Measurements from ENCODE around the gene DSCAML1. TPM values are rescaled to one million over a fixed set of nuclear protein-coding genes. Genes with fewer than 3 reads are reported as not detected.

Gene DSCAML1
- total RNA-seq, 1 donor from 2014 or later: 2.5 TPM

DNA sequence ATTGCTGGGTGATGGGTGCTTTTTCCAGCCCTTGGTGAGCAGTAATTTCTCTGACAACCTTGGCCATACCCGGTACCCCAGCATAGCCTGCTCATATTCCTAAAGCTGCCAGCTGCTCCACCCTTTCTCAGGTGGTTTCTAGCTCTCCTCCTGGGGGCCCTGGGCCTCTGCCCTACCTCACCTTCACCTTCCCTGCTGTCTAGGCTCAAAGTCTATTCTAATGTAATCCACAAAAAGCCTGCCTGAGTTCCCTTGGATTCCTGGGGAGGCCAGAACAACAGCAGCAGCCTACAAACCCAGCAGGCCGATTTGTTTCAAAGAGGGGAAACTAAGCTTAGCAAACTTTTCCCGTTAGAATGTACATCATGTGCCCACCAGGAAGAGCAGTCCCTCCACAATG, 117.6 kb downstream of the DSCAML1 start:
- peaks cover 32% of the 10 kb centered on the region for H3K27me3 Mint-ChIP-seq (ENCODE audit: low read depth)
- H3K9me3 Mint-ChIP-seq: no peaks in the 10 kb centered on the region
- H3K4me3 Mint-ChIP-seq: no peak overlapping the region
- peaks cover 4% of the 10 kb centered on the region for H3K4me1 Mint-ChIP-seq
- DNase-seq (ENCODE audit: low spot score in 2 of 2, unreplicated experiment in 2 of 2): no peak
- H3K36me3 Mint-ChIP-seq: no peaks in the 10 kb centered on the region
- TF ChIP-seq, protein P1, sequence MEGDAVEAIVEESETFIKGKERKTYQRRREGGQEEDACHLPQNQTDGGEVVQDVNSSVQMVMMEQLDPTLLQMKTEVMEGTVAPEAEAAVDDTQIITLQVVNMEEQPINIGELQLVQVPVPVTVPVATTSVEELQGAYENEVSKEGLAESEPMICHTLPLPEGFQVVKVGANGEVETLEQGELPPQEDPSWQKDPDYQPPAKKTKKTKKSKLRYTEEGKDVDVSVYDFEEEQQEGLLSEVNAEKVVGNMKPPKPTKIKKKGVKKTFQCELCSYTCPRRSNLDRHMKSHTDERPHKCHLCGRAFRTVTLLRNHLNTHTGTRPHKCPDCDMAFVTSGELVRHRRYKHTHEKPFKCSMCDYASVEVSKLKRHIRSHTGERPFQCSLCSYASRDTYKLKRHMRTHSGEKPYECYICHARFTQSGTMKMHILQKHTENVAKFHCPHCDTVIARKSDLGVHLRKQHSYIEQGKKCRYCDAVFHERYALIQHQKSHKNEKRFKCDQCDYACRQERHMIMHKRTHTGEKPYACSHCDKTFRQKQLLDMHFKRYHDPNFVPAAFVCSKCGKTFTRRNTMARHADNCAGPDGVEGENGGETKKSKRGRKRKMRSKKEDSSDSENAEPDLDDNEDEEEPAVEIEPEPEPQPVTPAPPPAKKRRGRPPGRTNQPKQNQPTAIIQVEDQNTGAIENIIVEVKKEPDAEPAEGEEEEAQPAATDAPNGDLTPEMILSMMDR (IDR thresholded peaks at IDR 0.05; ENCODE audit: unreplicated experiment): no peak
- H3K27ac Mint-ChIP-seq: no peak overlapping the region

DNA sequence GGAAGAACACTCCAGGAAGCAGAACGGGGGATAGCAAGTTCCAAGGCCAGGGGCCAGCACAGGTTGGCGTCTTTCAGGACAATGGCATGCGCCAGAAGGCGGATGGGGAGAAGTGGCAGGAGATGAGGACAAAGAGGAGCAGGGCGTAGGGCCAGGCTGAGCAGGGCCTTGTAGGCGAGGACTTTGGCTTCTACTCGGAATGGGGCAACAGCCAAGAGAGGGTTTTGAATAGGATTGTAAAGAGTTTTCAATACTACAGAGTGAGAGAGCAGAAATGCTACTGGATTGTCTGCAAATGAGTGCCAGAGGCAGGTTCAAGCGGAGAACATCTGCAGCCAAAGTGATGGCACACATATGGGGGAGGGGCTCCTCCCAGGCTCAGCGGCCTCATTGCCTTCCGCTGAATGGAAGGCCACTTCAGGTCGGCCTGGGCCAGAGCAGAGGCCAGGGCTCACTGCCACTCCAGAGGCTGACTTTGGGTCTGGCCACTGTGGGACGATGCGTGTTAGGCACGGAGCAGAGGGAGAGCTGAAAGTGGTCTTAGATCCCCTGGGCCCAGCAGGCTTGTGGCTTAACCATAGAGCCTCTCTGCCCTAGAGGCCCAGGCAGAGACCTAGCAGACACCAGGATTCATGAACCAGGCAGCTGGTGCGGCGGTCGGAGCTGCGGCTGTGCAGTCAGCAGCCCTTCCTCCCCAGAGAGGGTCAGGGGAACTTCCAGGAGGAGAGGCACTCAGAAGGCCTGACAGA, 118.2 kb downstream of the DSCAML1 start:
- H3K9me3 Mint-ChIP-seq: no peaks in the 10 kb centered on the region
- no peak overlapping the region for H3K4me3 Mint-ChIP-seq
- no peaks in the 10 kb centered on the region for H3K36me3 Mint-ChIP-seq
- DNase-seq (ENCODE audit: low spot score in 2 of 2, unreplicated experiment in 2 of 2): no peak
- H3K27ac Mint-ChIP-seq: no peak overlapping the region
- peaks cover 36% of the 10 kb centered on the region for H3K27me3 Mint-ChIP-seq (ENCODE audit: low read depth)
- peaks cover 2% of the 10 kb centered on the region for H3K4me1 Mint-ChIP-seq
- TF ChIP-seq, protein P1 (IDR thresholded peaks at IDR 0.05; ENCODE audit: unreplicated experiment): no peak

DNA sequence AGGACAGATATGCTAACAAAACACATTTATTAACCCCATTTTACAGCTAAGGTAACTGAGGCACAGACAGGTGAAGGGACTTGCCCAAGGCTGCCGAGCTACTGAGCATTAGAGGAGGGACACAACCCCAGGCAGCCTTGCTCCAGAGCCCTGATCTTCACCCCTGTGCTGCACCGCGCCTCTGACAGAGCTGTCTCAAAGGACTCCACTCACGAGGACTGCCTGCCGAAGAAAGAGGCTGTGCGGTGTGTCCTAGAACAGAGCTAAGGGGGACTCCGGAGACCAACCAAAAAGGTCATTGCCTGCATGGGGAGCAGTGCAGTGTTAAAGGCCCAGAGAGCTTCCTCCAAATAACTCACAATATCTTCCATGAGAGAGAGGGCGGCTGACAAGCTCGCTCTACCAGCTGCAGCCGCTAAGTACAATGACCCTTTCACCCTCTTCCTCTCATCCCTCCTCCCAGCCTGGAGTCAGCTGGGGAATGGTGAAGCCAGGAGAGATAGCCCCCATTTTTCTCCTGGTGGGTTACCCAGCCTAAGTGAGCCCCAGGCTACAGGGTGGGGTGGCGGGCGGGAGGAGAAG, 119.2 kb downstream of the DSCAML1 start:
- no peaks in the 10 kb centered on the region for H3K36me3 Mint-ChIP-seq
- DNase-seq (ENCODE audit: low spot score in 2 of 2, unreplicated experiment in 2 of 2): no peak
- peaks cover 2% of the 10 kb centered on the region for H3K4me1 Mint-ChIP-seq
- peaks cover 44% of the 10 kb centered on the region for H3K27me3 Mint-ChIP-seq (ENCODE audit: low read depth)
- H3K9me3 Mint-ChIP-seq: no peaks in the 10 kb centered on the region
- no peak overlapping the region for H3K4me3 Mint-ChIP-seq
- no peak overlapping the region for H3K27ac Mint-ChIP-seq
- TF ChIP-seq, protein P1 (IDR thresholded peaks at IDR 0.05; ENCODE audit: unreplicated experiment): no peak

DNA sequence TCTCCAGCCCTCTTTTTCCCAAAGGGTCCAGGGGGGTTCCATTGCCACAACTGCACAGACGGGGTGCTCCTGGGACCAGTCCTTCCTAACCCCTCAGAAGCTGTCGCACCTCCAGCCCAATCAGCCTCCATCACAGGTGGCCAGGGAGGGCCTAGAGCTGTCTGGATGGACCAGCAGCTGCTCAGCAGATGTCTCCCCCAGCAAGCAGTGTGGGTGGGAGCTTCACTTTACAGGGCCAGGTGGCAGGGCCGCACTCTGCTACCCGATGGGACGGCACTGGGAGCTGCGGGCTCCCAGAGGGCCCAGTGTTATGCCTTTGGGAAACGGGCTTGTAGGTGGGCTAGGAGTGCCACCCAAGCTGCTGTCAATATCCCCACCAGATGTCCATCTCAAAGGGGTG, 120.5 kb downstream of the DSCAML1 start:
- no peak for DNase-seq (ENCODE audit: low spot score in 2 of 2, unreplicated experiment in 2 of 2)
- Mint-ChIP-seq H3K4me1 (peaks cover 2% of the 10 kb centered on the region), H3K36me3 (no peaks in the 10 kb centered on the region), H3K27me3 (ENCODE audit: low read depth) (peaks cover 40% of the 10 kb centered on the region), H3K27ac (no peak overlapping the region), H3K4me3 (no peak overlapping the region), H3K9me3 (no peaks in the 10 kb centered on the region)
- TF ChIP-seq, protein P1 (IDR thresholded peaks at IDR 0.05; ENCODE audit: unreplicated experiment): no peak

DNA sequence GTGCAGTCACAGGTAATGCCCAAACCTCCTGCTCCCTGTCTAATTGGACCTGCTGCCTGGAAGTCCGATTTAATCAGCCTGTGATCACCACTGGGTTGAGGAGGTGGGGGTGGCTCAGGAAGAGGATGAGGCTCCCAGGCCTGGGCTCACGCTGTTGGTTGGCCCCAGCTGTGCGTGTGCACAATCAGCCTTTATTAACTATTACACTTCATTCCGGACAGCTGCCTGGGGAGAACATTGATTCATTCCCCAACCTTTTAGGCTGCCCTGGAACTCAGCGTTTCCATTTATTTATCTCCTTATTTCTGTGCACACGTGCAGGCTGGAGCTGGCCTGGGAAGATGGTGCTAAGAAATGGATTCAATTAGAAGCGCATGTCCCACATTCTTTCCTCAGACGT, 123.4 kb downstream of the DSCAML1 start:
- TF ChIP-seq, protein P1 (IDR thresholded peaks at IDR 0.05; ENCODE audit: unreplicated experiment): no peak
- Mint-ChIP-seq H3K9me3 (no peaks in the 10 kb centered on the region), H3K27ac (no peak overlapping the region), H3K4me3 (no peak overlapping the region), H3K36me3 (no peaks in the 10 kb centered on the region), H3K4me1 (peaks cover 2% of the 10 kb centered on the region), H3K27me3 (ENCODE audit: low read depth) (peaks cover 50% of the 10 kb centered on the region)
- no peak for DNase-seq (ENCODE audit: low spot score in 2 of 2, unreplicated experiment in 2 of 2)
